Stimulated activated naive CD8-positive, alpha-beta T cell treated with anti-CD3 and anti-CD28 coated beads, Interleukin-15, Interleukin-2, amounts not matched to agents 100 U/mL and 50 U/mL, for 24 hours (primary cell): ENCODE results near the gene GFPT2.
"Not testable (repeated sequence)": the region's sequence is repeated elsewhere in the genome, so short reads cannot be mapped to it uniquely, and the experiment has no call there.

Experiments
- ATAC-seq: fragments of 150-1000 bp; cut with Tn5 transposase; one replicate; pipeline ENCODE4 v1.10.0; 2021
- DNase-seq: peaks from one replicate; pipeline ENCODE4 v3.0.0; 2021

Gene GFPT2

GRCh38 chr5:180304431-180305375 is 48.4 kb downstream of the GFPT2 start:
- ATAC-seq = no peak
- no peak for DNase-seq

- no peak for ATAC-seq
- no peak for DNase-seq
These were observed 49.2 kb downstream of the GFPT2 start for GRCh38 chr5:180304016-180304292.

- DNase-seq (no peak), ATAC-seq (no peak)
These were observed 49.7 kb downstream of the GFPT2 start for GRCh38 chr5:180303226-180304015.

- no peak for DNase-seq
- no peak for ATAC-seq
These were observed 50.9 kb downstream of the GFPT2 start for GRCh38 chr5:180302256-180302655.

- ATAC-seq (no peak), DNase-seq (no peak)
These were observed 51.9 kb downstream of the GFPT2 start for GRCh38 chr5:180301253-180301652.

GRCh38 chr5:180299526-180299925 is 53.6 kb downstream of the GFPT2 start:
- ATAC-seq (no peak), DNase-seq (no peak)

GRCh38 chr5:180299014-180299413 is 54.1 kb downstream of the GFPT2 start:
- ATAC-seq, DNase-seq: not testable (repeated sequence)

GRCh38 chr5:180297587-180298282 is 55.4 kb downstream of the GFPT2 start:
- no peak for DNase-seq
- ATAC-seq = no peak

GRCh38 chr5:180296771-180297170 is 56.4 kb downstream of the GFPT2 start:
- DNase-seq (no peak), ATAC-seq (no peak)

- ATAC-seq = no peak
These were observed 58.1 kb downstream of the GFPT2 start for GRCh38 chr5:180294913-180295555.

GRCh38 chr5:180294411-180294810 is 58.7 kb downstream of the GFPT2 start:
- ATAC-seq (no peak), DNase-seq (no peak)

More at GRCh38 chr5:180294913-180295555, 58.1 kb downstream of the GFPT2 start:
- DNase-seq = no peak

GRCh38 chr5:180291943-180292831 is 60.9 kb downstream of the GFPT2 start, which contains the start of gene MAPK9:
Gene MAPK9 (minus strand): TSS chr5:180292083. CDS start chr5:180280561, 11,522 bp downstream.
- ATAC-seq (peak; percentile 84), DNase-seq (peak; percentile 89)

GRCh38 chr5:180291234-180291940 is 61.7 kb downstream of the GFPT2 start:
- peak; percentile 37 for DNase-seq
- peak; percentile 17 for ATAC-seq

- ATAC-seq = no peak
- no peak for DNase-seq
These were observed 62.4 kb downstream of the GFPT2 start for GRCh38 chr5:180290568-180291233.

GRCh38 chr5:180289966-180290365 is 63.2 kb downstream of the GFPT2 start:
- DNase-seq (no peak), ATAC-seq (no peak)

- DNase-seq (no peak), ATAC-seq (no peak)
These were observed 63.7 kb downstream of the GFPT2 start for GRCh38 chr5:180289433-180289832.

- DNase-seq = no peak
- no peak for ATAC-seq
These were observed 65.3 kb downstream of the GFPT2 start for GRCh38 chr5:180287868-180288267.

- no peak for ATAC-seq
- DNase-seq = no peak
These were observed 65.7 kb downstream of the GFPT2 start for GRCh38 chr5:180287404-180287803.

- no peak for ATAC-seq
- DNase-seq = no peak
These were observed 69.0 kb downstream of the GFPT2 start for GRCh38 chr5:180284149-180284548.
